ENCODE measurements around the gene CYP4A22.
"Not testable (repeated sequence)": the region's sequence is repeated elsewhere in the genome, so short reads cannot be mapped to it uniquely, and the experiment has no call there.

Gene CYP4A22

DNA sequence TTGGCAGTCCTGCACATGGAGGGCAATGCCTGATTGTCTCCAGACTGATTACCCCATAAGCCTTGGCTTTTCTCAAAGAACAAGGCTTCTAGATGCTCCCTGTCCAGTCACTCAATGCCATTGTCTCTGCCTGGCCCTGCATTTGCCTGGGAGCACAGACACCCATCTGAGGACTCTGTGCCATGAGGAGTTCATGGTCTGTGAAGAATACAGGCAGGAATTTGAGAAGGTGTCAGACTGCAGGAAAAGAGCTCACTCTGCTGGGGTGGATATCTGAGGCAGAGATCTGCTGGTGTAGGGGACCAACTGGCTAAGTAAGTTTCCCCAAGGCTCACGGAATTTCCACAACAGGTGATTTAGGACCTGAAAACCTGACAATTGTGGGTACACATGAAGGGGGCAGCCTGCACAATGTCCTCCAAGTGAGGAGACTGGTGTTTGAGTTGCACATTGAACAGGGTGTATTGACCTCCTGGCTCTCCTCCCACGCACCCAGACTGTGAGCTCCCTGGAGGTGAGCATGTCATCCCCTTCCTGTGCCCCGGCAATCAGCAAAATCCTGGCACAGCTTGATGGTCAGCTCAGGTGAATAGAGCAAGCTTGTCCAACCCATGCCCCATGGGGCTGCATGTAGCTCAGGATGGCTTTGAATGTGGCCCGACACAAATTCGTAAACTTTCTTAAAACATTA, 829 bp downstream of the CYP4A22 start:
- no peaks in the 10 kb centered on the region for H3K9me3 Mint-ChIP-seq
- H3K27me3 Mint-ChIP-seq (ENCODE audit: low read depth): peaks cover 5% of the 10 kb centered on the region
- H3K4me1 Mint-ChIP-seq (ENCODE audit: low read depth): no peaks in the 10 kb centered on the region
- no peak overlapping the region for H3K27ac Mint-ChIP-seq
- no peaks in the 10 kb centered on the region for H3K36me3 Mint-ChIP-seq (ENCODE audit: low read depth)
- no peak overlapping the region for H3K4me3 Mint-ChIP-seq

GRCh38 chr1:47140358-47140757, 3.1 kb downstream of the CYP4A22 start:
- not testable (repeated sequence) for H3K4me1 Mint-ChIP-seq (ENCODE audit: low read depth); H3K9me3 Mint-ChIP-seq; H3K4me3 Mint-ChIP-seq; H3K27me3 Mint-ChIP-seq (ENCODE audit: low read depth); H3K36me3 Mint-ChIP-seq (ENCODE audit: low read depth); H3K27ac Mint-ChIP-seq

DNA sequence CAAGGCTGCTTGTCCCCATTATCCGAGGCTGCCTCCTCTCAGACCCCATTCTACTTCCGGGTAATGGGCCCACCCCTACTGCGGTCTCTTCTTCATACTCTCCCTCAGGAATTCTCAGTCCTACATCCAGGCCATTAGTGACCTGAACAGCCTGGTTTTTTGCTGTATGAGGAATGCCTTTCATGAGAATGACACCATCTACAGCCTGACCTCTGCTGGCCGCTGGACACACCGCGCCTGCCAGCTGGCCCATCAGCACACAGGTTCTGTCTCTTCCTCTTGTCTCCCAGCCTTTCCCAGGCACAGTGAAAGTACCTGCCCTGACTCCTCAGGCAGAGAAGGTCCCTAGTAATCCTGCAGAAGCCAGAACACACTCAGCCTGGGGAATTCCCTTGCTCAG, 6.4 kb downstream of the CYP4A22 start:
- not testable (repeated sequence) for H3K4me3 Mint-ChIP-seq; H3K27me3 Mint-ChIP-seq (ENCODE audit: low read depth); H3K27ac Mint-ChIP-seq; H3K9me3 Mint-ChIP-seq; H3K36me3 Mint-ChIP-seq (ENCODE audit: low read depth); H3K4me1 Mint-ChIP-seq (ENCODE audit: low read depth)

GRCh38 chr1:47146495-47146894, 9.3 kb downstream of the CYP4A22 start:
- H3K36me3 Mint-ChIP-seq (ENCODE audit: low read depth); H3K4me1 Mint-ChIP-seq (ENCODE audit: low read depth); H3K4me3 Mint-ChIP-seq; H3K27ac Mint-ChIP-seq; H3K27me3 Mint-ChIP-seq (ENCODE audit: low read depth); H3K9me3 Mint-ChIP-seq: not testable (repeated sequence)

DNA sequence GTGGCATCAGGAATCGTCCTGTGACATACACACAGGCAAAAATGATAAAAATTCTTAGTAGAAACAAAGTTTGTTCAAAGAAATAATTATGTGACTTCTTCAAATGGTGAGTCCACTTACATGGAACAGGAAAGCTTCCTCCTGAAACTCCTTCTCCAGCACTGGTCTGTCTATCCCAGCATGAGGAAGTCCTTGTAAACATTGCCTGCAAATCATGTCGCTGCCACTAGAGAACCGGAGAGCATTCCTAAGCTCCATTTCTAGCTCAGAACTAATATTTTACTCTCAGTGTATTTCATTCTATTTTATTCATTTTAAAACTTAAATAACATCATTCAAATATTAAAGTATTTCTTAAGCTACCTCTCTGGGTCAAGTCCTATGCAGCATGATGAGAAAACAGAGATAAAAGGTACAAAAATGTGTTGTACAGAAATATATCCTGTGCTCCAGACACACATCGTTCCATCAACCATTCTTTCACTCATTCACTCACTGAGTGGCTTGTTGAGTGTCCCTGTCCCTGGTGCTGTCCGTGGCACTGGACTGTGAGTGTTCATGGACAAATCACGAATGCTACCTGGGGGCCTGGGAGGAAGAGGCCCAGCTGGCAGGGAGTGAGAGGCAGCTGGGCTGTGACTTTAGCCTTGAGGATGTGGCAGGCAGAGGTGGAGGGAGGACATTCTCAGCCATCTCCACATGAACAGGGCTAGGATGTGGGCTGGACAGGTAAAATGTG, 10.0 kb downstream of the CYP4A22 start:
- Mint-ChIP-seq H3K4me1 (ENCODE audit: low read depth) (no peaks in the 10 kb centered on the region), H3K27ac (no peak overlapping the region), H3K4me3 (no peak overlapping the region), H3K36me3 (ENCODE audit: low read depth) (no peaks in the 10 kb centered on the region), H3K27me3 (ENCODE audit: low read depth) (peaks cover 8% of the 10 kb centered on the region), H3K9me3 (no peaks in the 10 kb centered on the region)

DNA sequence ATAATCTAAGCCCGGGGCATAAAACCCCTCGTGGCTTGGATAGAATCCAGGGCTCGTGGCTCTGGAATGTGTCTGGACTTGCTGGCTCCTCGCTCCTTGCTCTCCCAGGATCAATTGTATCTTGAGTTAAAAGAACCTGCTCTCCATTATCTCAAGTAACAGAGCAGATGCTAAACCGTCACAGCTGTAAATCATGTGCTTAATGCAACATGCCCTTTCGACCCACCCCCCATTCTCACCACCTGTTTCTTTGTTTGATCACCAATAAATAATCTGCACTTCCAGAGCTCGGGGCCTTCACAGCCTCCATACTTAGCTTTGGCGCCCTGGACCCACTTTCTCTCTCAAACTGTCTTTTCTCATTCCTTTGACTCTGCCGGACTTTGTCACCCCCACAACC, 11.9 kb downstream of the CYP4A22 start:
- H3K36me3 Mint-ChIP-seq (ENCODE audit: low read depth); H3K9me3 Mint-ChIP-seq; H3K4me3 Mint-ChIP-seq; H3K27ac Mint-ChIP-seq; H3K4me1 Mint-ChIP-seq (ENCODE audit: low read depth): not testable (repeated sequence)
- H3K27me3 Mint-ChIP-seq (ENCODE audit: low read depth): peaks cover 11% of the 10 kb centered on the region

- H3K4me3 Mint-ChIP-seq; H3K27ac Mint-ChIP-seq; H3K36me3 Mint-ChIP-seq (ENCODE audit: low read depth); H3K4me1 Mint-ChIP-seq (ENCODE audit: low read depth): not testable (repeated sequence)
- Mint-ChIP-seq H3K9me3 (peaks cover 15% of the 10 kb centered on the region), H3K27me3 (ENCODE audit: low read depth) (peaks cover 22% of the 10 kb centered on the region)
Measured at GRCh38 chr1:47156457-47156856, 19.2 kb downstream of the CYP4A22 start.

DNA sequence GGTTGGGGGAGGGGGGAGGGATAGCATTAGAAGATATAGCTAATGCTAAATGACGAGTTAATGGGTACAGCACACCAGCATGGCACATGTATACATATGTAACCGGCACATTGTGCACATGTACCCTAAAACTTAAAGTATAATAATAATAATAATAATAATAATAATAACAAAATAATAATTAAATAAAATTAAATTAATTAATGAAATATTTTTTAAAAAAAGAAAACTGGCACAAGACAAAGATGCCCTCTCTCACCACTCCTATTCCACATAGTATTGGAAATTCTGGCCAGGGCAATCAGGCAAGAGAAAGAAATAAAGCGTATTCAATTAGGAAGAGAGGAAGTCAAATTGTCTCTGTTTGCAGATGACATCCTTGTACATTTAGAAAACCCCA, 20.7 kb downstream of the CYP4A22 start:
- peaks cover 22% of the 10 kb centered on the region for H3K27me3 Mint-ChIP-seq (ENCODE audit: low read depth)
- H3K9me3 Mint-ChIP-seq: peaks cover 15% of the 10 kb centered on the region
- H3K27ac Mint-ChIP-seq; H3K4me1 Mint-ChIP-seq (ENCODE audit: low read depth); H3K4me3 Mint-ChIP-seq; H3K36me3 Mint-ChIP-seq (ENCODE audit: low read depth): not testable (repeated sequence)

DNA sequence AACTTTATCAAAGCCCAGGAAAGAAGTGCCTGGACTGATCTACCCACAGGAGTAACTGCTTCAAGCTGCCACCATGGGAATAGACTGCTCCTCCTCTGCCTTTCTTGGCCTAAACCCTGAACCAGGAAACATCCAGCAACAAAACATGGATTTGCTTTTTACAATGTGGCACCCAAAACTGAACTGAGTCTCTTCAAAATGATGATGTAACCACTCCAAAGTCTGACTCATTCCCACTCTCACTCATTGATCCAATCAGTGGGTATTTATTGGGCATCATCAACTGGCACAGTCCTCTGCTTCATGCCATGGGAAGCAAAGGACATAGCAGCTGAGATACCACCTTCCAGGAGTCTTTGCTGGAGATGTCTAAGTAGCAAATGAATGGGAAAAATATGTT, 23.5 kb downstream of the CYP4A22 start:
- Mint-ChIP-seq H3K27me3 (ENCODE audit: low read depth) (peaks cover 18% of the 10 kb centered on the region), H3K36me3 (ENCODE audit: low read depth) (no peaks in the 10 kb centered on the region), H3K4me3 (no peak overlapping the region), H3K27ac (no peak overlapping the region), H3K9me3 (peaks cover 8% of the 10 kb centered on the region), H3K4me1 (ENCODE audit: low read depth) (no peaks in the 10 kb centered on the region)

GRCh38 chr1:47161298-47162040, 24.2 kb downstream of the CYP4A22 start:
- no peaks in the 10 kb centered on the region for H3K4me1 Mint-ChIP-seq (ENCODE audit: low read depth)
- peaks cover 11% of the 10 kb centered on the region for H3K27me3 Mint-ChIP-seq (ENCODE audit: low read depth)
- no peak overlapping the region for H3K27ac Mint-ChIP-seq
- peaks cover under 1% of the 10 kb centered on the region for H3K9me3 Mint-ChIP-seq
- H3K36me3 Mint-ChIP-seq (ENCODE audit: low read depth): no peaks in the 10 kb centered on the region
- no peak overlapping the region for H3K4me3 Mint-ChIP-seq

- Mint-ChIP-seq H3K36me3 (ENCODE audit: low read depth) (no peaks in the 10 kb centered on the region), H3K27me3 (ENCODE audit: low read depth) (peaks cover 20% of the 10 kb centered on the region), H3K4me1 (ENCODE audit: low read depth) (no peaks in the 10 kb centered on the region), H3K9me3 (no peaks in the 10 kb centered on the region), H3K4me3 (no peak overlapping the region), H3K27ac (no peak overlapping the region)
Measured at GRCh38 chr1:47164552-47164951, 27.3 kb downstream of the CYP4A22 start.

DNA sequence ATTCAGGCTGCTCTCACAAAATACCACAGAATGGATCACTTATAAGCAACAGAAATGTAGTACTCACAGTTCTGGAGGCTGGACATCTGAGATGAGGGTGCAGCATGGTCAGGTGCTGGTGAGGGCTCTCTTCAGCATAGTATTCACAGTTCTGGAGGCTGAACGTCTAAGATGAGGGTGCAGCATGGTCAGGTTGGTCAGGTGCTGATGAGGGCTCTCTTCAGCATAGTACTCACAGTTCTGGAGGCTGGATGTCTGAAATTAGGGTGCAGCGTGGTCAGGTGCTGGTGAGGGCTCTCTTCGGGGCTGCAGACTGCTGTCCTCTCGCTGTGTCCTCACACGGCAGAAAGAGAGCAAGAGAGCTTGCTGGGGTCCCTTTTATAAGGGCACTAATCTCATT, 35.5 kb downstream of the CYP4A22 start:
- Mint-ChIP-seq H3K4me3 (no peak overlapping the region), H3K27me3 (ENCODE audit: low read depth) (peaks cover 16% of the 10 kb centered on the region), H3K27ac (no peak overlapping the region), H3K9me3 (no peaks in the 10 kb centered on the region), H3K36me3 (ENCODE audit: low read depth) (no peaks in the 10 kb centered on the region), H3K4me1 (ENCODE audit: low read depth) (peaks cover 2% of the 10 kb centered on the region)

DNA sequence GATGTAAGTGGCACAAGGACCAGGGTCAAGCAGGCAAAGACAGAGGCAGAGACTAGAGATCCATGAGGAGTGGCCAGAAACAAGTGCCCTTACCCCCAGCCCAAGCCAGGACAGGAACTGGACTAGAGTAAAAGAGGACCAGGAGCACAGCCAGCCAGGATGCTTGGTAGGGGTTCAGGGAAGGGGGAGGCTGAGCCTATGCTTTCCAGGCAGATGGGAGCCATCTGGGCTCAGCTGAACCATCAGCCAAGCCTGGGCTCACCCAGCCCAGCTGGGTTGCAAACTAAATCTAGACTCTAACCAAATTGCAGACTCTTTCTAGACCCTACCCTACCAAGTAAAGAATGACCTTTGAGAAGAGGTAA, 37.4 kb downstream of the CYP4A22 start:
- Mint-ChIP-seq H3K36me3 (ENCODE audit: low read depth) (no peaks in the 10 kb centered on the region), H3K9me3 (no peaks in the 10 kb centered on the region), H3K4me1 (ENCODE audit: low read depth) (peaks cover 12% of the 10 kb centered on the region), H3K27me3 (ENCODE audit: low read depth) (peaks cover 16% of the 10 kb centered on the region), H3K4me3 (no peak overlapping the region), H3K27ac (no peak overlapping the region)

- Mint-ChIP-seq H3K4me1 (ENCODE audit: low read depth) (peaks cover 12% of the 10 kb centered on the region), H3K4me3 (no peak overlapping the region), H3K9me3 (no peaks in the 10 kb centered on the region), H3K27me3 (ENCODE audit: low read depth) (peaks cover 21% of the 10 kb centered on the region), H3K27ac (no peak overlapping the region), H3K36me3 (ENCODE audit: low read depth) (no peaks in the 10 kb centered on the region)
Measured at GRCh38 chr1:47175227-47175934, 38.1 kb downstream of the CYP4A22 start.

DNA sequence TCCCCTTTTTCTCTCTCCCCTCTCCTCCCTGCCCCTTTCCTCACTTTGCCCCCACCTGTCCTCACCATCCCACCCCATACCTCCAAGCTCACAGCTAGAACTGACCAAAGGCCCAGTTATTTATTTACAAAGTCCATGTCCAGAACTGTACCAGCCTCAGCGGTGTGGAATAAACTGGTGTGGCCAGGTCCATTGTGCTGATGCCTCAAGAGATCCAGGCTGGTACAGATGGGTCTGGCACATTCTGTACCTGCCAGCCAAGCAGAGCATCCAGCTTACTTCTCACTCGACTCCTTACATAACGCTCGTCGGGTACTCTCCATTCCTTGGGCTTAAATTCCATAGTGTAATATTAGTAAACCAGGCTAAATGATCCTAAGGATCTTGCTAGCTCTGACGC, 40.8 kb downstream of the CYP4A22 start:
- H3K27me3 Mint-ChIP-seq (ENCODE audit: low read depth): peaks cover 23% of the 10 kb centered on the region

More for the DNA sequence above, 40.8 kb downstream of the CYP4A22 start:
- Mint-ChIP-seq H3K36me3 (ENCODE audit: low read depth) (no peaks in the 10 kb centered on the region), H3K27ac (no peak overlapping the region), H3K9me3 (no peaks in the 10 kb centered on the region), H3K4me3 (no peak overlapping the region), H3K4me1 (ENCODE audit: low read depth) (peaks cover 14% of the 10 kb centered on the region)
